ENCODE measurements around the gene TTLL13.

Gene TTLL13, protein sequence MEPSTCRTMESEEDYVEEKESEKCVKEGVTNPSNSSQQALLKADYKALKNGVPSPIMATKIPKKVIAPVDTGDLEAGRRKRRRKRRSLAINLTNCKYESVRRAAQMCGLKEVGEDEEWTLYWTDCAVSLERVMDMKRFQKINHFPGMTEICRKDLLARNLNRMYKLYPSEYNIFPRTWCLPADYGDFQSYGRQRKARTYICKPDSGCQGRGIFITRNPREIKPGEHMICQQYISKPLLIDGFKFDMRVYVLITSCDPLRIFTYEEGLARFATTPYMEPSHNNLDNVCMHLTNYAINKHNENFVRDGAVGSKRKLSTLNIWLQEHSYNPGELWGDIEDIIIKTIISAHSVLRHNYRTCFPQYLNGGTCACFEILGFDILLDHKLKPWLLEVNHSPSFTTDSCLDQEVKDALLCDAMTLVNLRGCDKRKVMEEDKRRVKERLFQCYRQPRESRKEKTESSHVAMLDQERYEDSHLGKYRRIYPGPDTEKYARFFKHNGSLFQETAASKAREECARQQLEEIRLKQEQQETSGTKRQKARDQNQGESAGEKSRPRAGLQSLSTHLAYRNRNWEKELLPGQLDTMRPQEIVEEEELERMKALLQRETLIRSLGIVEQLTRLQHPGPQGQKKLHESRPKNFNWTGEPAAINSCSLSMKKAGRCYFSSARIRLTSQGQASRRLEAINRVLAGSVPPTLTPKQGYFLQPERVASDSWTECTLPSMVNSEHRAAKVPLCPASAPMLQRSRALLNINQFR

DNA sequence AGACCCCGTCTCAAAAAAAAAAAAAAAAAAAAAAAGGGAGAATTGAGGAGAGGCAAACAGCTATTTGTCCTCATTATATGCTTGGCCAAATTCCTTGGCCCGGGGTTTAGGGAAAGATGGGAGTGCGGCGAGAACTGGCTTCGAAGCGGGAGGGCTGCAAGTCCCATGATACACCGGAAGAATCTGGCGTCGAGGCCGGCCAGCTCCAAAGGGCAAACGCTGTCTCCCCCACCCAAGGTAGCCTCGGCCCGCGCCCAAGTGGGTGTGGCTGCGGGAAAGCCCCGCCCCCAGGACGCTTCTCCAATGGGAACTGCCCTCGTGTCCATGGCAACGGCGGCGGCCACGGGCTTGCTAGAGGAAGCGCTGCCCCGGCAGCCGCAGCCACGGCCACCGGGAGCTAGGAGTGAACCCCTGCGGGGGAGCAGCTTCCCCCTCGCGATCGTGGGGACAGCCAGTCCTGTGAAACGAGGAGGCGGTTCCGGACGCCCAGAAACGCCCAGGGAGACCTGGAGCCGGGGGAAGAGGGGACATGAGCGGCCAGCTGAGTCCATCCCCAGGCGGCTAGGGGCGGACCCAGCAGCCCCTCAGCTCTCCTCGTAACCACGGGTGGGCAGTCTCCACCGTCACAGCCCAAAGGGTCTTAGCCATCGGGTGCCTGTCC lies at the start of gene TTLL13:
TTLL13 (plus strand) TSS at position 354 of the 661 bp plus-strand sequence. CDS start 1,075 bp downstream, outside the sequence.
- peak; percentile 89 for DNase-seq

DNA sequence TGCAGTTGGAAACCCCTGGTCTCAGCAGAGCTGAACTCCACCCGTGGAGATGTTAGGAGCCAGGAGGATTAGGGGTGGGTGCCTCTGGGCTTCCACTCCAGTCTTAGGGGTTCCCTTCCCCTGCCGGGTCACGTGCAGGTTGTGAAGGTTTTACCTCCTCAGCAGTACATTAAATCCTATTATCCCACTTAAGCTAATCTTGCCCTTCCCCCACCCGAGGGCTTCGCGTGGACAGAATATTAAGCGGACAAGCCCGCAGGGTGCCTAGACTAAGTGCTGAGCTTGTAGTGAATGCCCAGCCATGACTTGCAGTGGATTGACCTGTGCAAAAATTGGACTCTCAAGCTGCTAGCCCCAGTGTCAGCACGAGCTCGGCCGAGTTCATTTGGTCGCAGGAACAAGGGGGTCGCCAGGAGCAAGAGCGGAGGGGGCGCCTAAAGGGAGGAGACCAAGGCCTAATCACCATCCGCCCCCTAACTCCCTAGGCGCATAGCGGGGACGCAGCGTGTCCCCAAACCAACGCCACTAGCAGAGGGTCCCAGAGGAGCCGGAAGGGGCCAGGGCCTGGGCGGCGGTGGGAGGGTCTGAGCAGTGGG lies 48.7 kb upstream of the TTLL13 start:
- no peak for DNase-seq

DNA sequence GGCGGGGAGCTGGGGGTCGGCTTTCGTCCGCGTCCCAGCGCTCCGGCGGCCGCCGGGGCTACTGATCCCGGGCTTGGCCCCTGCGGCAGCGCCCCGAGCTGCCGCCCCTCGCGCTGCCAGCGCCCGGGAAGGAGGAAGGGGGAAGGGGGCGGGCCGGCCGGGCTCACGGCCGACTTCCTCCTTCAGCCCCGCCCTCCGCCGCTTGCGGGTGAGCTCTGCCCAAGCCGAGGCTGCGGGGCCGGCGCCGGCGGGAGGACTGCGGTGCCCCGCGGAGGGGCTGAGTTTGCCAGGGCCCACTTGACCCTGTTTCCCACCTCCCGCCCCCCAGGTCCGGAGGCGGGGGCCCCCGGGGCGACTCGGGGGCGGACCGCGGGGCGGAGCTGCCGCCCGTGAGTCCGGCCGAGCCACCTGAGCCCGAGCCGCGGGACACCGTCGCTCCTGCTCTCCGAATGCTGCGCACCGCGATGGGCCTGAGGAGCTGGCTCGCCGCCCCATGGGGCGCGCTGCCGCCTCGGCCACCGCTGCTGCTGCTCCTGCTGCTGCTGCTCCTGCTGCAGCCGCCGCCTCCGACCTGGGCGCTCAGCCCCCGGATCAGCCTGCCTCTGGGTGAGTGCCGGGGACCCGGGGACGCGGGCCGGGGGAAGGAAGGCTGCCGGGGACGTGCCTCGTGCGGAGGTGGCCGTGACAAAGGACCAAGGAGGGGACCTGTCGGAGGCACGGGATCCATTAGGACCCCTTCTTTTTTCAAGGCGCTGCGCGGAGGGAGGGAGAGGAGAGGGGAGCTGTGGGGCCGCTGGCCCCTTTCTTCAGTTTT lies 48.0 kb upstream of the TTLL13 start, which contains the start of gene SEMA4B:
SEMA4B (plus strand) TSS at position 201 of the 814 bp plus-strand sequence; CDS start at position 450, 249 bp downstream.
- no peak for DNase-seq

DNA sequence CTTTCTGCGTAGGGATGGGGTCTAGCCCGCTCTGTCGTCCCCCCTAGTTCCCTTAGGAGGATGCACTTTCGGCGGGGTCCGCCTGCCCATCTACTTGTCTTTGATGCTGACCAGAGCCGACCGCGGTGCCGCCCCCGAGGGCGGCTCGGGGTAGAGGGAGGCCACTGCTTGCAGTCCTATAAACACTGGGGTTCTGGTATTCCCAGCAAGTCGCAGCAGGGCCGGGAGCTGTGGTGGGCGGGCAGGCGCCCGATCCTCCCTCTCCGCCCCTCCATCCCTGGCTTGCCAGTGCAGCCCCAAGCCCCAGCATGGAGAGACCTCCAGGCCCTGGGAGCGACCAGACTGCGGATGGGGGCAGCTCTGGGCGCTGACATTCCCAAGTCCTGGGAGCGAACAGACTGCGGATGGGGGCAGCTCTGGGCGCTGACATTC lies 47.4 kb upstream of the TTLL13 start:
- no peak for DNase-seq

DNA sequence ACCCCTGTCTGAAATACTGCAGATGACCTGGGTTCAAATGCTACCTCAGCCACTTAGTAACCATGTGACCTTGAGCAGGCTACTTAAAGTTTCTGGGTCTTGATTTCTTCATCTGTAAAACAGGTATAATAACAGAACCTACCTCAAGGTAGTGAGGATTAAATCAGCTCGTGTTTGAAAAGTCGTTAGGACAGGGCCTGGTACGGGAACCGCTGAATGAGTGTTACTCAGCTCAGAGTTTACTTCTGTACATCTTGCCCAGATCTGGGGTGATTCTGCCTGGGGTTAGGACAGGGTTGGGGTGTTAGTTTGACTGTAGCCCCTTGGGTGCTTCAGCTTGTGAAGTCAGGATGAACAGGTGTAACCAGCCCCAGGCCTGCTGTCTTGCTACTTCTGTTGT lies 46.4 kb upstream of the TTLL13 start:
- DNase-seq, result no peak

DNA sequence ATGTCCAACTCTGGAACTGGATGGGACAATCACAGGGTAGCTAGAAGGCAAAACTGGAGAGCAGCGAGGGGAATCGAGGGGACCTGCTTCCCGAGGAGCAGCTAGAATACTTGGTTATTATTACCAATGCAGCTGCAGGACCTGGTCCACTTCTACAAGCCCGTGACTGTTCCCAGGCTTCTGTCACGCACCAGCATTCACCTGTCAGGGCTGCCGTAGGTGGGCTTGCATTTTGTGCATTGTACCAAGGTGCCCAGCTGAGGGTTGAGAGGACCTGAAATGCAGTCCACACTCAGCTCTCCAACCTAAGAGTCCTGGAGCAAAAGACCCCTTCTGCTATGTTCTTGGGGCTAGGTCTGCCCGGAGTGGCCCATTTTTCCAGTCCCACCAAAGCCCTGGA lies 45.9 kb upstream of the TTLL13 start:
- DNase-seq, result no peak

DNA sequence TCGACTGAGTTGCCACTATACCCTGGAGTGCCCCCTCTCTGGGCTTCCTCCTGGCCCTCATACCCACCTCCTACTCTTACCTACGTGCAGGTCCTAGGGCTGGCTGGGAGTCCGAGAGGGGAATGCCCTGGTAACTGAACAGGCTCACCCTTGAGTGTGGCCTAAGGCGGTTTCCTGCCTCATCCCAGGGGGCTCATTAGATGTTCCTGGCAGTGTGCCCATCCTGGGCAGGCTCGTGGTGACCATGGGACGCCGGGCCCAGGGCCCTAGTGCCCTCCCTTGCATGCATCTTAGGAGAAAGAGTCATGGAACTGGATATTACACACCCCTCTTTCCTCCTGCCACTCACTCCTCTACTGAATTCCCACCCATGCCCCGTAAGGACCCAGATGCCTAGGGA lies 45.4 kb upstream of the TTLL13 start:
- no peak for DNase-seq

DNA sequence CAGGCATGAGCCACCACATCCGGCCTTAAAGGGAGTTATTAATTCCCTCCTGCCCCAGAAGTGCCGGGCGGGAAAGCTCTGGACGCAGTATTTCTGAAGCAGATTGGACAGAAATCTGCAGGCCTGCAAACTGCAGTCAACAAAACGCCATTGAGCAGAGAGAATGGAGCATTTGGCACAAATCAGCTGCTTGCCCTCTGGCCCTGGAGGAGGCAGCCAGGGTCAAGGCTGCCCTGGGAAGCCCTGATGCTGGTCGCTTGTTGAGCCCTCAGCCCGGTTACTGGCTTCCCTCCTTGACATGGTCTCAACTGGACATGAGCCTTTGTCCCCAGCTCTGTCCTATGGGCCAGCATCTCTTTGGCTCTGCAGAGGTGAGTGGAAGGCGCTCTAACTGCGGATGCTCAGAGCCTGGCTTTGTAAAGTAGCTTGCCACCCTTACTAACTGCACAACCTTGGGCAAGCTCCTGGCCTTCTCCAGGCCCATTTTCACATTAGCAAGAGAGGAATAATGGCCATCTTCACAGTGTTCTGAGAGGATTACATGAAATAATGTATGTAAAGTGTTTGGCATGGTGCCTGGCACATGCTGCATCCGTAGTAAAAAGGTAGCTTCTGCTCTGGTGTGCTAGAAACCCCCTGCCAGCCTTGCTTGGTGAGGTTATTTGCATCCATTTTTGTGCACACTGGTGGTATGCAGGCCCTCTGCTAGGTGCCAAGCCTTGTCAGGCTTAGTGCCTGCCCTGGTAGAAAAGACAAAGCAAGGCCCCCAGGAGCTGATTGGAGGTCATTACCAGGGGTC lies 44.1 kb upstream of the TTLL13 start:
- DNase-seq, result no peak

DNA sequence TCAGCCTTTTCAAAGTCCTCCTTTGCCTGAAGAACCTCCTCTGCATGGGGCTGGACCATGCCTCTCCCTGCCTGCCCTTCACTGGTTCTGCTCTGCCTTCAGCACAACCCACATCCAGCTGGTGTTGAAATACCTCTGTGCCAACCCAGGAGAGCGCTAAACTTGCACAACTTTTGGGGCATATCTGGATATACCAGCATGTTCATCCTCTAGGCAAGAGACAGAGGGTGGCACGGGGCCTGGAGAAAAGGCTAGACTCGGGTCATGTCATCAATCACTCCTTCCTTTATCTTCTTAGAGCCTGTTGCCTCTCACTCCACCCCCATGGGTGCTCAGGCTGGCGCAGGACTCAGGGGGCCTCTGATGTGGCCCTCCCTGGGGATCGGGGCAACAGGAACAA lies 43.5 kb upstream of the TTLL13 start:
- DNase-seq, result no peak

DNA sequence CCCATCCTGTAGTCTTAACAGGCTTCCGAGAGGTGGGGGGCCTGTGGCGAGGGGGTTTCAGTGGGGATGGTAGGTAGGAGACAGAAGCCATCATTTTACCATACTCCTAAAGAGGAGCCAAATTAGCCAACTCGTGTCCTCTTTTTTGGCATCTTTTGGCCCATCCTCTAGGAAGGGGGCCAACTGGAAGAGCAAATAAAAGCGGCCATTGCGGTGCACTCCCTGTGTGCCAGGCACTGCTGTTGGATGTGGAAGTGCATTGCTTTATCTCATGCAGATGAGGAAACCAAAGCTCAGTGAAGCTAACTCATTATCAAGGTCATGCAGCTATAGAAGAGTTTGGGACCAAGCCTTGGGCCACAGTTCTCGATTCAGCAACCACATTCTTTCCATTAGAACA lies 42.1 kb upstream of the TTLL13 start:
- DNase-seq, result no peak

DNA sequence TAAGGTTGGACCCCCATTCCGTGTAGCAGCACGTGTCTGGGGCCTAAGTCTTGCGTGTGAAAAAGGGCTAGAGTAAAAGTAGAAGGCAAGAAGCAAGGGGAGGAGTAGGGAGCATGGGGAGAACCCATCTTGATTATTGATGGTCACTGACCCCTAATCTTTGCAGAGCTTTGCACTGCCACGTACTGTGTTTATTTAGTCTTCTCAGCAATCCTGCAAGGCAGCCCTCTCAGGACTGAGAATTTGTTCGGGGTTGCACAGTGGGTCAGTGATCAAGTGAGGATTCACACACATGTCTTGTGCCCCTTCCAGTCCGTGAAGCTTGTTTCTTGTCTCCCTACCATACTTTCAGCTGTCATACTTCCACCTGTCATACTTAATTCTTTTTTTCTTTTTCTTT lies 41.0 kb upstream of the TTLL13 start:
- no peak for DNase-seq

DNA sequence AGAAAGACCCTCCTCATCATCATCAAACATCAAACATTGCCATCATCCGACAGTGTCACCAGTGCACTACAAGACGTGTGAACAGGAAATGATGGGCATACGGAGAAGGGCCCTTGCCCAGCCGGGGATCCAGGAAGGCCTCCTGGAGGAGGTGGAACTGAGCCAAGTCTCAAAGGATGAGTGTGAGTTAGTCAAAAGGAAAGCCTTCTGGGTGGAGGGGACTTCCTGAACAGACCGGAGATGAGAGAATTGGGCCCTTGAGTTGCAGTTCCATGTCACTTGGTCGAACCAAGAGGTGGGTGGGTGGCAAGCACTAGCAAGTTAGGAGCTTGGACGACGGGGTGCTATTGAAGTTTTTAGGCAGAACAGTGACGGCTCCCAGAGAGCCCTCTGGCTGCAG lies 39.8 kb upstream of the TTLL13 start:
- no peak for DNase-seq

DNA sequence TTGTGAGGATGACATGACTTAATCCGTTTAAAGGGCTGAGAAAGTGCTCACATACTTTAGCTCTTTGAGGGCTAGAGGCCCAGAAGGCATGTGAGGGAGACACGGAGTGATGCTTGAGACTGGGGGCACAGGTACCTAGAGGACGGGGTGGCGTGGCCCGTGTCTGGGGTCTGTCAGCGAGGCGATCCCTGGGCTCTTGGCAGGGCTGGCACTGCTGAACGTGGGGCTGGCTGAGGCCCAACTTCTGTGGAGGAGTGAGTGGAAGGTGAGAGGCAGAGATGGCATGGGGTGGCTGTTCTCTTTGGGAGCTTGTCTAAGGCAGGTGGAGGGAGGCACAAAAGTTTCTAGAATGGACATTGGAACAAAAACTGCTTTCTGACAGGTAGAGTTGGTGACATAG lies 38.8 kb upstream of the TTLL13 start:
- DNase-seq, result no peak

DNA sequence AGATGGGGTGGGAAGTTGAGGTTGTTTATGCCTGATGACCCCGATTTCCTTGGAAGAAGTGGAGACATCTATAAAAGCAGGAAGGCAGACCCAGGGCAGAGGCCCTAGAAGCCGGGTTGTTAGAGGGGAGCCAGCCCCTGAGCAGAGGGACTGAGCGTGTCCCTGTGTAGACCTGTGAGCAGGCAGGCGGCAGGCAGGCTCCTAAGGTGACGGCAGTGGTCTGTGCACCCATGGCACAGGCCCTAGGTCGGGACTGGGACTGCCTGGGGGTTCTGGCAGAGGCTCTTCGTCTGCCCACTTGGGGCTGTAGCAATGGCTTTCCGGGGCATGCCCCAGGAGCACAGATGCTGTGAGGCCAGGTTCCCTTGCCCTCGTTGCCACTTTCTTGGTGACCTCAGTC lies 38.3 kb upstream of the TTLL13 start:
- DNase-seq, result no peak

DNA sequence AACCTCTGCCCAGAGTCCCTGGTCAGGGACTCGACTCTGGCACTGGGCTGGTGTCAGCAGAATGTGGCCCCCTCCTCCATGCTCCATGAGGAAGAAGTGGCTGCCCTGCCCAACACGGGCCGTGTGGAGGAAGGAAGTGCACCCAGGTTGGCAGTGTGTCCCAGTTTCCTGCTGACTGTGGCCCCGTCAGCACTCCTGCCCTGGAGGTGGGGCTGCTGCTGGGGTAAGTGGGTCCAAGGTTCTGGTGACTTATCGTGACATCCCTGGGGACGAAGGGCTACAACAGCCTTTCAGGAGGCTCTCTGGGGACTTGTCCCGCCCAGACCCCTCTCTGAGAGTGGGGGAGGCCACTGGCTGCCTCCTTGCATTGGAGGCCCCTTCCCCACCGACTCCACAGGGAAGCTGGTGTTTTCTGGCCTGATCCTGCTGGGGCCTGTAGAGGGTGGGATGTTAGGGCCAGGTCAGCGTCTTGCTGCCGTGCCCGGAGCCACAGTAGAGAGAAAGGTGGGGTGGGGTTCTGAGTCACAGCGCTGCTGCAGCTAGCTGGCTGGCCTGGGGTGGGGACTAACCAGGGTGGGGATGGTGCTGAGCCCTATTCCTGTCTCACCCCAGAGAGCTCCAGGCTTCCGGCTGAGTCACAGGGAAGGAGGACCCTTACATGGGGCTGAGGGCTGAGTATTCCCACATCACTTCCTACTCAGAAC lies 37.8 kb upstream of the TTLL13 start:
- DNase-seq, result no peak

DNA sequence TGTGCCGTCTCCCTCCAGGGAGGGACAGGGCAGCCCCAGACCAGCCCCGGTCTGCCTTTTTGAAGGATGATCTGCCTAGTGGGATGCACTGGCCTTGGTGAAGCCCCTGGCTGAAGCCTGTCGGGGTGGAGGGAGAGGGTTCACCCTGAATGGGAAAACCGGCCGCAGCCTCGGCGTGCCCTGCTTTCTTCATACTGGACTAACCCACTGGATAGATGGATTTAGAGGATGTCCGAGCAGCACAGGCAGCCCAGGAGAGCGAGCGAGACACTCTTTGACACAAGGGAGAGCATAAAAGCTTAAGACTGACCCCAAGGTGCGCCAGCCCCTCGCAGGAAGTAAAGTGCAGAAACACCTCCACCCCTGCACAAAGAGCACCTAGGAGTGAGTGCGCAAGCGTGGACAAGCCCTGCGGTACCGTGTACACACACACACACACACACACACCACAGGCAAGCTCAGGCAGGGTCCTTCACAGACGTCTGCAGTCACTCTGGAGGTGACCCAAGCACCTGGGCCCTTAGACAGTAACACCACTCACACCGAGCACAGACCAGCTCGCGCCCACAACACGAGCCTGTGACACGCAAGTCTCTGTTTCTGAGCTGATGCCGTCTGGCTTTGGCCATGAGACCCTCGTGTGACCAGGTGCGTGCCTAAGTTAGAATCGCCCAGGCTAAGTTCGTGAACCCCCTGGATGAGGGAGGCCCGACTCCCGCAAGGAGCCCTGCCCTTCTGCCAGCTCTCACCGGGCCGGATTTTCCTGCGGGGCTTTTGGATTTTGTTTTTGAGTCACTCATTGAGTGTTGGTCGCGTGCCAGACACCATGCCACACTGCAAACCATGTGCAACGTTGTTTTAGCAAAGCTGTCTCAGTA lies 36.9 kb upstream of the TTLL13 start:
- DNase-seq, result no peak

DNA sequence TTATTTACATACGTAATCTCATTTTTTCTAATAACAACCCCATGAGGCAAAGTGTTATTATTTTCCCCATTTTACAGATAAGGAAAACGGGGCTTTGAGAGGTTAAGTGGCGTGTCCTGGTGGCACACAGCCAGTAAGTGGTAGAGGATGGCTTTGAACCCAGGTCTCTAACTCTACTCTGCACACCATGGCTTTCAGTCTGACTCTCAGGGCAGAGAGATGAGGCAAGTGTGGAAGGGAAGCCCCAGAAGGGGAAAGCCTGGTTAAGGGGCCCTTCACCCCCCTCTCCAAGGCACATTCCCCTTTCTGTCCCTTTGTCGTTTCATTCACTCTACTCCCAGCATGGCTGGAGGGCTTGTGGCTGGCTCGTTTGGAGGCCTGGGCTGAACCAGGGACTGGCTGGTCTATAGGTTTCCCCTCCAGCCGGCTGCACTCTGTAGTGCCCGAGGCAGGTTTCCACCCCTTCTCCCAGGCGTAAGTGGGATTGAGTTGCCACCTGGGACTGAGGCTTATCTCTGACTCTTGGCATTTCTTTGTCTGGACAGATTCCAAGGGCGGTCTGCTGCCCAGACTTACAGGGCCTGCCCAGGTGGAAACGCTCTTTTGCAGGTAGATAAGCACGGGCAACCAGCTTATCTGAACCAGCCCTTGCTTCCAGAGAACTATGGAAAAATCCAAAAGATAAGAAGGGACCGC lies 36.1 kb upstream of the TTLL13 start:
- no peak for DNase-seq

DNA sequence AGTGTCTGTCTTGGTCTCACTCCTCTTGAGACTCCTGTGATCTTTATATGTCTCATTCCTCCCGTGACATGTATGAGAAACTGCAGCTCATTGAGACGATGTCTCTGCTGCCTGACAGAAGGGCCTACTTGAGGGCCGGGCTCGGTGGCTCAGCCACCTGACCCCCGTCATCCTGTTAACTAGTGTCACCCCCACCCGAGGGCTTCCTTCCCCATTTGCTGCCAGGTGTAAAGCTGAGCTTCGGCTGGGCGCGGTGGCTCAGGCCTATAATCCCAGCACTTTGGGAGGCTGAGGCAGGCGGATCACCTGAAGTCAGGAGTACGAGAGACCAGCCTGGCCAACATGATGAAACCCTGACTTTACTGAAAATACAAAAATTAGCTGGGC lies 35.5 kb upstream of the TTLL13 start:
- DNase-seq, result no peak

DNA sequence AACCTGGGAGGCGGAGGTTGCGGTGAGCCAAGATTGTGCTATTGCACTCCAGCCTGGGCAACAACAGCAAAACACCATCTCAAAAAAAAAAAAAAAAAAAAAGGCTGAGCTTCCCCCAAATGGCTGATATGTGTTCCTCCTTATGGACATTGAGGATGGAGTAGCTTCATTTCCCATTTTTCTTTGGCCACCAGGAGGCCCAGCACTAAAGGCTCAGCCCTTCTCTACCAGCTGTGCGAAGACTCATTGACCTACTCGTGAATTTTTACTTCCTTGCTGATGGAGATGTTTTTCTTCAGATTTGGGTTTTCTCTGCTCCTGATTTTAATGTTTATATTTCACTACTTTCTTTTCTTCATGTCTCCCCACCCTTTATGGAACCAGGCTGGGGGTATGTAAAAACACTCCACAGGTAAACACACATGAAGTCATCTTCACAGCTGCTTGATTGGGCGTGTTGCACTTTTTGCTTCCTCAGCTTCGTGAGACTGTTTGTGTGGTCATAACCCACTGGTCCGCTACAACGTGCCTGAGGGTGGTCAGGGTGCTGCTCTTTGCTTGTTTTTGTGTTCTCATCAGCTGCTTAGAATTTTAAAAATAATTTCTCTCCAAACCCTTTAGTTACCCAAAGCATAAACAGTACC lies 34.7 kb upstream of the TTLL13 start:
- DNase-seq, result no peak

All from SHP77 treated with DMSO at 0.1 percent for 48 hours (cell line).